ENCODE measurements around the gene DPEP2. TPM values are rescaled to one million over a fixed set of nuclear protein-coding genes. Genes with fewer than 3 reads are reported as not detected.

Gene DPEP2
- total RNA-seq, 1 donor from 2014 or later = not detected

GRCh38 chr16:67967183-67967957 lies 31.9 kb downstream of the DPEP2 start:
- peak; percentile 89 for DNase-seq (ENCODE audit: low spot score)

GRCh38 chr16:67966549-67967182 lies 32.6 kb downstream of the DPEP2 start:
- H3K27ac Mint-ChIP-seq (ENCODE audit: unreplicated experiment) = peak overlapping the region; percentile 98
- no peak for DNase-seq (ENCODE audit: low spot score)
- peaks cover 20% of the 10 kb centered on the region for H3K36me3 Mint-ChIP-seq (ENCODE audit: low read depth)
- H3K4me3 Mint-ChIP-seq (ENCODE audit: unreplicated experiment) = peak overlapping the region; percentile 100
- no peaks in the 10 kb centered on the region for H3K27me3 Mint-ChIP-seq (ENCODE audit: low read depth)
- peaks cover 48% of the 10 kb centered on the region for H3K4me1 Mint-ChIP-seq (ENCODE audit: low read depth)
- no peaks in the 10 kb centered on the region for H3K9me3 Mint-ChIP-seq (ENCODE audit: low read depth)
- no peak for TF ChIP-seq CTCF (IDR thresholded peaks at IDR 0.05)

More at GRCh38 chr16:67967183-67967957, 31.9 kb downstream of the DPEP2 start:
- H3K36me3 Mint-ChIP-seq (ENCODE audit: low read depth) = peaks cover 14% of the 10 kb centered on the region
- H3K4me3 Mint-ChIP-seq (ENCODE audit: unreplicated experiment) = peak overlapping the region; percentile 100
- no peak for TF ChIP-seq CTCF (IDR thresholded peaks at IDR 0.05)
- peaks cover 45% of the 10 kb centered on the region for H3K4me1 Mint-ChIP-seq (ENCODE audit: low read depth)
- no peaks in the 10 kb centered on the region for H3K9me3 Mint-ChIP-seq (ENCODE audit: low read depth)
- H3K27ac Mint-ChIP-seq (ENCODE audit: unreplicated experiment) = peak overlapping the region; percentile 98
- no peaks in the 10 kb centered on the region for H3K27me3 Mint-ChIP-seq (ENCODE audit: low read depth)

GRCh38 chr16:67965668-67966548 lies 33.4 kb downstream of the DPEP2 start:
- TF ChIP-seq CTCF (IDR thresholded peaks at IDR 0.05) = no peak
- H3K4me1 Mint-ChIP-seq (ENCODE audit: low read depth) = peaks cover 56% of the 10 kb centered on the region
- no peaks in the 10 kb centered on the region for H3K9me3 Mint-ChIP-seq (ENCODE audit: low read depth)
- peak overlapping the region; percentile 98 for H3K27ac Mint-ChIP-seq (ENCODE audit: unreplicated experiment)
- DNase-seq (ENCODE audit: low spot score) = no peak
- peak overlapping the region; percentile 100 for H3K4me3 Mint-ChIP-seq (ENCODE audit: unreplicated experiment)
- peaks cover 26% of the 10 kb centered on the region for H3K36me3 Mint-ChIP-seq (ENCODE audit: low read depth)
- H3K27me3 Mint-ChIP-seq (ENCODE audit: low read depth) = no peaks in the 10 kb centered on the region

GRCh38 chr16:67964477-67965131 lies 34.7 kb downstream of the DPEP2 start:
- Mint-ChIP-seq H3K27ac (ENCODE audit: unreplicated experiment) (no peak overlapping the region), H3K36me3 (ENCODE audit: low read depth) (peaks cover 30% of the 10 kb centered on the region), H3K4me3 (ENCODE audit: unreplicated experiment) (no peak overlapping the region), H3K4me1 (ENCODE audit: low read depth) (peaks cover 69% of the 10 kb centered on the region), H3K9me3 (ENCODE audit: low read depth) (no peaks in the 10 kb centered on the region), H3K27me3 (ENCODE audit: low read depth) (no peaks in the 10 kb centered on the region)
- TF ChIP-seq CTCF (IDR thresholded peaks at IDR 0.05) = no peak
- no peak for DNase-seq (ENCODE audit: low spot score)
